CD14-positive monocyte (primary cell): ENCODE results near the gene DIABLO. TPM values are rescaled to one million over a fixed set of nuclear protein-coding genes. Genes with fewer than 3 reads are reported as not detected.

ENCODE experiments used
- DNase-seq, 3 donors: peaks; one replicate each; pipeline ENCODE4 v3.0.0-alpha.2; 2011 to 2022
- H2AFZ ChIP-seq: 2 replicates; pipeline ENCODE4 v1.6.0; 2012; ENCODE audit warnings: mild to moderate bottlenecking, low read depth, low read length, inconsistent platforms; ENCODE audit not compliant: insufficient read depth, poor library complexity, severe bottlenecking
- H3K27ac ChIP-seq, 2 donors: 1 replicate in 1 of 2; 2 replicates in 1 of 2; pipeline ENCODE4 v1.5.1; 2012 to 2013; ENCODE audit warnings: low read length in 2 of 2, control low read depth in 1 of 2, inconsistent platforms in 1 of 2, low read depth in 1 of 2, mild to moderate bottlenecking in 1 of 2
- H3K27me3 ChIP-seq, 2 donors: one replicate each; pipeline versions ENCODE4 v1.6.0 to v1.6.1; 2011 to 2013; ENCODE audit warnings: low read length in 2 of 2; ENCODE audit not compliant: control insufficient read depth in 2 of 2, insufficient read depth in 2 of 2
- H3K36me3 ChIP-seq, 2 donors: replicated peaks in 1 of 2; 1 replicate in 1 of 2; 2 replicates in 1 of 2; pipeline versions ENCODE4 v1.5.1 to v1.6.1; 2012 to 2013; ENCODE audit warnings: low read length in 2 of 2, control low read depth in 1 of 2, inconsistent platforms in 1 of 2, mild to moderate bottlenecking in 1 of 2; ENCODE audit not compliant: insufficient read depth in 2 of 2, control insufficient read depth in 1 of 2
- H3K4me1 ChIP-seq, 2 donors: 1 replicate in 1 of 2; 2 replicates in 1 of 2; pipeline versions ENCODE4 v1.5.1 to v1.6.1; 2012 to 2013; ENCODE audit warnings: low read length in 2 of 2, control low read depth in 1 of 2, inconsistent platforms in 1 of 2, mild to moderate bottlenecking in 1 of 2, moderate library complexity in 1 of 2; ENCODE audit not compliant: insufficient read depth in 2 of 2, control insufficient read depth in 1 of 2
- H3K4me2 ChIP-seq: replicated peaks from 2 replicates; pipeline ENCODE3; 2012; ENCODE audit warnings: low read length, moderate library complexity, mild to moderate bottlenecking; ENCODE audit not compliant: poor library complexity, severe bottlenecking; ENCODE audit errors: extremely low read depth
- H3K4me3 ChIP-seq, 3 experiments: fragments of 200-600 bp in 1 of 3; sonication (generic) in 1 of 3; replicated peaks in 1 of 3; 1 replicate in 2 of 3; 2 replicates in 1 of 3; pipeline ENCODE4 v1.5.1; 2011 to 2013; ENCODE audit warnings: low read length in 3 of 3, mild to moderate bottlenecking in 3 of 3, control low read depth in 2 of 3, low read depth in 2 of 3, inconsistent platforms in 1 of 3, moderate library complexity in 1 of 3
- H3K79me2 ChIP-seq: 2 replicates; pipeline ENCODE4 v1.6.0; 2012; ENCODE audit warnings: mild to moderate bottlenecking, control low read depth, inconsistent platforms, low read length, moderate library complexity; ENCODE audit not compliant: insufficient read depth
- H3K9ac ChIP-seq: 2 replicates; pipeline ENCODE4 v1.6.0; 2017; ENCODE audit warnings: low read length, mild to moderate bottlenecking; ENCODE audit not compliant: insufficient read depth, poor library complexity, severe bottlenecking
- H3K9me3 ChIP-seq, 2 donors: replicated peaks in 1 of 2; 1 replicate in 1 of 2; 2 replicates in 1 of 2; pipeline versions ENCODE4 v1.5.1 to v1.6.1; 2012 to 2013; ENCODE audit warnings: low read length in 2 of 2, control low read depth in 1 of 2; ENCODE audit not compliant: control insufficient read depth in 1 of 2, insufficient read depth in 1 of 2
- H4K20me1 ChIP-seq: 2 replicates; pipeline ENCODE4 v1.6.0; 2012; ENCODE audit warnings: mild to moderate bottlenecking, low read length, control low read depth, moderate library complexity; ENCODE audit not compliant: insufficient read depth
- H3K27ac Mint-ChIP-seq, 7 donors: one replicate each; pipeline ENCODE4 v1.8.0; 2020; ENCODE audit warnings: mild to moderate bottlenecking in 7 of 7, mixed read lengths in 7 of 7, moderate library complexity in 6 of 7, inconsistent platforms in 2 of 7
- H3K27me3 Mint-ChIP-seq, 3 donors: one replicate each; pipeline ENCODE4 v1.8.0; 2021 to 2022; ENCODE audit warnings: low read depth in 3 of 3, mild to moderate bottlenecking in 3 of 3, mixed read lengths in 3 of 3, moderate library complexity in 3 of 3, inconsistent platforms in 1 of 3
- H3K36me3 Mint-ChIP-seq, 2 donors: one replicate each; pipeline ENCODE4 v1.8.0; 2020; ENCODE audit warnings: mixed read lengths in 2 of 2, inconsistent platforms in 1 of 2, mild to moderate bottlenecking in 1 of 2
- H3K4me1 Mint-ChIP-seq: one replicate; pipeline ENCODE4 v1.8.0; 2020; ENCODE audit warnings: mild to moderate bottlenecking, mixed read lengths
- H3K4me3 Mint-ChIP-seq, 2 donors: one replicate each; pipeline ENCODE4 v1.8.0; 2020; ENCODE audit warnings: mild to moderate bottlenecking in 2 of 2, mixed read lengths in 2 of 2, moderate library complexity in 1 of 2
- H3K9me3 Mint-ChIP-seq, 7 donors: one replicate each; pipeline ENCODE4 v1.8.0; 2020 to 2022; ENCODE audit warnings: mixed read lengths in 7 of 7, mild to moderate bottlenecking in 6 of 7, moderate library complexity in 6 of 7, inconsistent platforms in 2 of 7
- CTCF ChIP-seq: fragments of 200-600 bp; IDR thresholded peaks from one replicate; pipeline ENCODE4 v1.8.0; 2022; ENCODE audit warnings: antibody characterized with exemption, mild to moderate bottlenecking
- WGBS: methylation state at CpG from one replicate; pipeline ENCODE4 v1.1.5; 2013; ENCODE audit warnings: missing lambda C conversion rate; ENCODE audit not compliant: insufficient coverage; 5-methylcytosine and 5-hydroxymethylcytosine counted together
- intact Hi-C, 2 donors: fragments of 100-400 bp; cut with micrococcal nuclease; formaldehyde crosslinking; loops; one replicate each; pipeline versions ENCODE4 v1.15.0 to v1.15.1; 2023
- polyA plus RNA-seq, 3 donors: library from polyadenylated mRNA; depleted of rRNA in 1 of 3; unstranded in 2 of 3; stranded (reverse) in 1 of 3; fragments of 300-500 nt in 2 of 3; fragments of >200 nt in 1 of 3; fragmentation: Illumina TruSeq in 2 of 3; gene quantifications; 1 replicate in 2 of 3; 2 replicates in 1 of 3; pipeline ENCODE4 v1.2.3, GENCODE V29; 2012 to 2021

The DIABLO gene
- polyA plus RNA-seq, 3 donors = 33.5 to 55.9 (median 51.3) TPM

- no peak overlapping the region for H3K4me3 ChIP-seq
- peaks cover 11 to 23% (median 21%) of the 10 kb centered on the region in 3 donors for H3K27me3 Mint-ChIP-seq
- 92% methylated on average over 8 of the region's 12 CpGs for WGBS
These were observed 38.4 kb downstream of the DIABLO start for GRCh38 chr12:122187466-122187865.

DNA sequence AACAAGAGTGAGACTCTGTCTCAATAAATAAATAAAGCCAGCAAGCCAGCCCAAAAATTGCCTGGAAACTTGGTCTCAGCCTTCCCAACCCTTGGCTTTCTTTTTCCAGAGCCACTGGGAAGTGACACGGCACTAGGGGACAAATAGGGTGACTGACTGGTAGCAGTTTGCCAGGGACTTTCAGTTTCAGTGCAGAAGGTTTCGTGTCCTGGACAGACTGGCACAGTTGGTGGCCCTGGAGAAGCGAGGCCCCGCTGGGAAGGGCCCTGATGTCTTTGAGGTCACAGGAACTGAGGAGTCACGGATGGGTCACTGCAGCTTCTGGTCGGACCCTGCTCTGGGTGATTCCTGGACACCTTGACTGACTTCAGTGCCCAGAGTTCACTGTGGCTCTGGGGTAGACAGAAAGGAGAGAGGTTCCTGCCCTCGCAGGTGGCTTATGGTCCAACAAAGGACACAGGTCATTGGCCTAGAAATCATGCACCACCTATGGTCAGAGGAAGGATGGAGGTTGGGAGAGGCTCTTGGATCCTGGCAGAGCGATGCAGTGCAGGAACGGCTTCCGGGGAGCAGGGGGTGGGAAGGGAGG lies 40.3 kb downstream of the DIABLO start:
- peaks cover 0 to 3% (median 0%) of the 10 kb centered on the region in 7 donors for H3K9me3 Mint-ChIP-seq
- H3K27me3 Mint-ChIP-seq = peaks cover 17 to 32% (median 28%) of the 10 kb centered on the region in 3 donors
- Histone ChIP-seq H3K4me2 (no peak overlapping the region), H3K9ac (no peak overlapping the region), H3K79me2 (no peaks in the 10 kb centered on the region), H4K20me1 (no peaks in the 10 kb centered on the region), H3K27me3 (peaks cover 0 to 9% of the 10 kb centered on the region in 2 donors), H3K27ac (no peak overlapping the region), H3K4me1 (peaks cover 18 to 19% of the 10 kb centered on the region in 2 donors), H2AFZ (peak overlapping the region; percentile 84), H3K4me3 (no peak overlapping the region), H3K9me3 (no peaks in the 10 kb centered on the region), H3K36me3 (no peaks in the 10 kb centered on the region)
- intact Hi-C loops = no loop called here
- peak overlapping the region in 1 of 7 donors; percentile 40 for H3K27ac Mint-ChIP-seq
- H3K4me3 Mint-ChIP-seq = peak overlapping the region in 1 of 2 donors; percentile 26
- WGBS = 74% methylated on average over 7 of the region's 10 CpGs
- DNase-seq = no peak
- peaks cover 21% of the 10 kb centered on the region for H3K4me1 Mint-ChIP-seq
- H3K36me3 Mint-ChIP-seq = peaks cover 0 to 3% of the 10 kb centered on the region in 2 donors
- TF ChIP-seq CTCF = no peak

More at GRCh38 chr12:122187466-122187865, 38.4 kb downstream of the DIABLO start:
- Histone ChIP-seq H3K27me3 (peaks cover 0 to 9% of the 10 kb centered on the region in 2 donors), H3K9me3 (no peaks in the 10 kb centered on the region), H3K27ac (no peak overlapping the region), H3K4me1 (peaks cover 18 to 19% of the 10 kb centered on the region in 2 donors), H2AFZ (no peak overlapping the region), H3K36me3 (no peaks in the 10 kb centered on the region), H3K79me2 (no peaks in the 10 kb centered on the region), H3K9ac (no peak overlapping the region), H4K20me1 (no peaks in the 10 kb centered on the region), H3K4me2 (no peak overlapping the region)
- DNase-seq = no peak
- Mint-ChIP-seq H3K27ac (no peak overlapping the region), H3K36me3 (peaks cover 0 to 3% of the 10 kb centered on the region in 2 donors), H3K4me1 (peaks cover 20% of the 10 kb centered on the region), H3K9me3 (peaks cover 0 to 2% (median 0%) of the 10 kb centered on the region in 7 donors), H3K4me3 (no peak overlapping the region)
- no peak for TF ChIP-seq CTCF
- intact Hi-C loops = no loop called here
